HG03520 (cell line): ENCODE data around the gene POMGNT2.
A peak's percentile ranks its signal among the peaks of the same experiment; 100 is the strongest.

Experiments
- ATAC-seq: cut with Tn5 transposase; IDR thresholded peaks from one replicate; pipeline ENCODE4 v1.9.1; 2021; ENCODE audit warnings: mild to moderate bottlenecking, moderate library complexity; ENCODE audit not compliant: unreplicated experiment

Gene POMGNT2

GRCh38 chr3:43105596-43106292 lies at the start of gene POMGNT2:
Gene POMGNT2, minus strand, starts transcription at chr3:43106079. Its CDS starts 24,648 bp downstream, at chr3:43081431.
- peak; percentile 93 for ATAC-seq

- no peak for ATAC-seq
Measured at GRCh38 chr3:43154980-43155379, 49.1 kb upstream of the POMGNT2 start.

- no peak for ATAC-seq
Measured at GRCh38 chr3:43153216-43154083, 47.6 kb upstream of the POMGNT2 start.

- ATAC-seq, result no peak
Measured at GRCh38 chr3:43152649-43153048, 46.8 kb upstream of the POMGNT2 start.

GRCh38 chr3:43148033-43148432 lies 42.2 kb upstream of the POMGNT2 start:
- ATAC-seq, result no peak

- ATAC-seq, result no peak
Measured at GRCh38 chr3:43146599-43146998, 40.7 kb upstream of the POMGNT2 start.

GRCh38 chr3:43144761-43145490 lies 39.0 kb upstream of the POMGNT2 start:
- no peak for ATAC-seq

- ATAC-seq, result no peak
Measured at GRCh38 chr3:43142472-43142871, 36.6 kb upstream of the POMGNT2 start.

GRCh38 chr3:43138488-43139231 lies 32.8 kb upstream of the POMGNT2 start:
- no peak for ATAC-seq

- no peak for ATAC-seq
Measured at GRCh38 chr3:43132870-43133636, 27.2 kb upstream of the POMGNT2 start.

- no peak for ATAC-seq
Measured at GRCh38 chr3:43132193-43132592, 26.3 kb upstream of the POMGNT2 start.

- ATAC-seq, result no peak
Measured at GRCh38 chr3:43128464-43128863, 22.6 kb upstream of the POMGNT2 start.

GRCh38 chr3:43126536-43126935 lies 20.7 kb upstream of the POMGNT2 start:
- ATAC-seq, result no peak

- no peak for ATAC-seq
Measured at GRCh38 chr3:43123895-43124294, 18.0 kb upstream of the POMGNT2 start.

- no peak for ATAC-seq
Measured at GRCh38 chr3:43120937-43121336, 15.1 kb upstream of the POMGNT2 start.

GRCh38 chr3:43117257-43117656 lies 11.4 kb upstream of the POMGNT2 start:
- ATAC-seq, result no peak

- ATAC-seq, result no peak
Measured at GRCh38 chr3:43113671-43114070, 7.8 kb upstream of the POMGNT2 start.

- ATAC-seq, result no peak
Measured at GRCh38 chr3:43106293-43106628, 382 bp upstream of the POMGNT2 start.

- no peak for ATAC-seq
Measured at GRCh38 chr3:43104660-43105595, 951 bp downstream of the POMGNT2 start.
